OCI-LY1 (cell line): ENCODE measurements around the gene PRLH.

Experiments
- H2AFZ ChIP-seq: fragments of 200-600 bp; sonication (generic), shearing (Covaris generic); 2 replicates; pipeline ENCODE4 v1.6.0; 2014; ENCODE audit warnings: antibody characterized with exemption, mild to moderate bottlenecking, low read length
- H3F3A ChIP-seq: fragments of 200-600 bp; sonication (generic), shearing (Covaris generic); 2 replicates; pipeline ENCODE4 v1.6.0; 2014; ENCODE audit warnings: mild to moderate bottlenecking, antibody characterized with exemption, low read length, moderate library complexity; ENCODE audit not compliant: insufficient read depth
- H3K27ac ChIP-seq: fragments of 200-600 bp; sonication (generic); 2 replicates; pipeline ENCODE4 v1.5.1; 2014; ENCODE audit warnings: low read length, mixed run types, mild to moderate bottlenecking, low read depth; ENCODE audit not compliant: poor library complexity, severe bottlenecking
- H3K27me3 ChIP-seq: fragments of 200-600 bp; sonication (generic); 2 replicates; pipeline ENCODE4 v1.6.0; 2014; ENCODE audit warnings: antibody characterized with exemption, mild to moderate bottlenecking, low read length, moderate library complexity; ENCODE audit not compliant: insufficient read depth
- H3K36me3 ChIP-seq: fragments of 200-600 bp; sonication (generic); 2 replicates; pipeline ENCODE4 v1.6.1; 2014; ENCODE audit warnings: mild to moderate bottlenecking, antibody characterized with exemption, low read length, moderate library complexity, mixed read lengths; ENCODE audit not compliant: insufficient read depth
- H3K4me1 ChIP-seq: fragments of 200-600 bp; sonication (generic); 2 replicates; pipeline ENCODE4 v1.5.1; 2014; ENCODE audit warnings: mild to moderate bottlenecking, low read length, moderate library complexity; ENCODE audit not compliant: insufficient read depth, severe bottlenecking
- H3K4me2 ChIP-seq: fragments of 200-600 bp; sonication (generic), shearing (Covaris generic); 2 replicates; pipeline ENCODE4 v1.6.1; 2014; ENCODE audit warnings: low read length
- H3K4me3 ChIP-seq: fragments of 200-600 bp; sonication (generic); 2 replicates; pipeline ENCODE4 v1.5.1; 2014; ENCODE audit warnings: low read length, low read depth, mild to moderate bottlenecking, mixed read lengths; ENCODE audit not compliant: poor library complexity, severe bottlenecking
- H3K79me2 ChIP-seq: fragments of 200-600 bp; shearing (Covaris generic); 2 replicates; pipeline ENCODE4 v1.6.1; 2016; ENCODE audit warnings: mixed run types, low read length, mixed read lengths; ENCODE audit not compliant: insufficient read depth
- H3K9ac ChIP-seq: fragments of 200-600 bp; sonication (generic), shearing (Covaris generic); 2 replicates; pipeline ENCODE4 v1.6.1; 2014; ENCODE audit warnings: mild to moderate bottlenecking, low read length, mixed read lengths
- H3K9me2 ChIP-seq: fragments of 200-600 bp; sonication (generic), shearing (Covaris generic); 2 replicates; pipeline ENCODE4 v1.6.1; 2014; ENCODE audit warnings: low read depth, mild to moderate bottlenecking, low read length, mixed read lengths
- H3K9me3 ChIP-seq: fragments of 200-600 bp; shearing (Covaris generic); 2 replicates; pipeline ENCODE4 v1.6.1; 2014; ENCODE audit warnings: low read length, mixed read lengths
- H4K20me1 ChIP-seq: fragments of 200-600 bp; sonication (generic), shearing (Covaris generic); 2 replicates; pipeline ENCODE4 v1.6.0; 2016; ENCODE audit warnings: mild to moderate bottlenecking, low read length; ENCODE audit not compliant: insufficient read depth
- EZH2 ChIP-seq: fragments of 200-600 bp; sonication (generic), shearing (Covaris generic); IDR thresholded peaks from 2 replicates; pipeline ENCODE4 v1.8.0; 2017; ENCODE audit warnings: borderline replicate concordance, mixed run types, mild to moderate bottlenecking, antibody characterized with exemption, low read length, moderate library complexity, mixed read lengths
- TF ChIP-seq, protein P1 (sequence below): fragments of 200-600 bp; sonication (generic), shearing (Covaris generic); IDR thresholded peaks from 2 replicates; pipeline ENCODE4 v1.5.1; 2017; ENCODE audit warnings: mild to moderate bottlenecking, antibody characterized with exemption, low read length, moderate library complexity, mixed read lengths

PRLH gene

DNA sequence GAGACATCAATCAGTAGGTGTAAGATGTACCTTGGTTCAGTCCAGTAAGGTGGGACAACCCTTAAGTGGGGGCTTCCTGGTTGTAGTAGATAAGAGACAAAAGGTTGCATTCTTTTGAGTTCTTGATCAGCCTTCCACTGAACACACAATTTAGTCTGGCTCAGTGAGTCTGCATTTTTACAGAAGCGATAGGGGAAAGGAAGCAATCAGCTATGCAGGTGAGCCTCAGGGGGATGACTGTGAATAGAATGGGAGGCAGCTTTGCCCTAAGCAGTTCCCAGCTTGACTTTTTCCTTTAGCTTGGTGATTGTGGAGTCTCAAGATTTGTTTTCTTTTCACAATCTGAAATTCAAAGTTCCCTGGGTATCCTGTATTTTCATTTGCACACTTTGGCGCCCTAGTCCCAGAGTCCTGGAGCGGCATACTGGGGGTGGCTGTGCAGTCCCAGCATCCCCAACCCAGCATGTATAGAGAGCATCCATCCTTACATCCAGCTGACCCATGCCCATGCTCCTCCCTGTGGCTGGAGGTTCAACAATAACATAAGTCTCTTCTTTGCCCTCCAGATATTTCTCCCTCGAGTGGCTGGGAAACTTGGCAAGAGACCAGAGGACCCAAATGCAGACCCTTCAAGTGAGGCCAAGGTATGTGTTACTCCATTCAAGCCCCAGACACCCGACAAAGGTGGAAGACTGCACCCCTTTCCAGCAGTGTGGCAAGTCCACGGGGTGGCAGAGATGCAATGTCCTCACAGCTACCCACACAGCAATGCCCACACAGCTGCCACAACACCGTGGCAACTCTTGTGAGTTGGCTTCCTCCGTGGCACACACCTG, 20.1 kb upstream of the PRLH start:
- Histone ChIP-seq H3K4me3 (no peak overlapping the region), H3K9ac (no peak overlapping the region), H3K9me2 (no peaks in the 10 kb centered on the region), H4K20me1 (no peaks in the 10 kb centered on the region), H3K79me2 (no peaks in the 10 kb centered on the region), H3K9me3 (no peaks in the 10 kb centered on the region), H3F3A (no peaks in the 10 kb centered on the region), H3K27ac (no peak overlapping the region), H2AFZ (no peak overlapping the region), H3K36me3 (no peaks in the 10 kb centered on the region), H3K4me1 (no peaks in the 10 kb centered on the region), H3K4me2 (no peak overlapping the region), H3K27me3 (peaks cover 14% of the 10 kb centered on the region)
- TF ChIP-seq, protein P1, sequence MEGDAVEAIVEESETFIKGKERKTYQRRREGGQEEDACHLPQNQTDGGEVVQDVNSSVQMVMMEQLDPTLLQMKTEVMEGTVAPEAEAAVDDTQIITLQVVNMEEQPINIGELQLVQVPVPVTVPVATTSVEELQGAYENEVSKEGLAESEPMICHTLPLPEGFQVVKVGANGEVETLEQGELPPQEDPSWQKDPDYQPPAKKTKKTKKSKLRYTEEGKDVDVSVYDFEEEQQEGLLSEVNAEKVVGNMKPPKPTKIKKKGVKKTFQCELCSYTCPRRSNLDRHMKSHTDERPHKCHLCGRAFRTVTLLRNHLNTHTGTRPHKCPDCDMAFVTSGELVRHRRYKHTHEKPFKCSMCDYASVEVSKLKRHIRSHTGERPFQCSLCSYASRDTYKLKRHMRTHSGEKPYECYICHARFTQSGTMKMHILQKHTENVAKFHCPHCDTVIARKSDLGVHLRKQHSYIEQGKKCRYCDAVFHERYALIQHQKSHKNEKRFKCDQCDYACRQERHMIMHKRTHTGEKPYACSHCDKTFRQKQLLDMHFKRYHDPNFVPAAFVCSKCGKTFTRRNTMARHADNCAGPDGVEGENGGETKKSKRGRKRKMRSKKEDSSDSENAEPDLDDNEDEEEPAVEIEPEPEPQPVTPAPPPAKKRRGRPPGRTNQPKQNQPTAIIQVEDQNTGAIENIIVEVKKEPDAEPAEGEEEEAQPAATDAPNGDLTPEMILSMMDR, result no peak
- no peak for TF ChIP-seq EZH2

DNA sequence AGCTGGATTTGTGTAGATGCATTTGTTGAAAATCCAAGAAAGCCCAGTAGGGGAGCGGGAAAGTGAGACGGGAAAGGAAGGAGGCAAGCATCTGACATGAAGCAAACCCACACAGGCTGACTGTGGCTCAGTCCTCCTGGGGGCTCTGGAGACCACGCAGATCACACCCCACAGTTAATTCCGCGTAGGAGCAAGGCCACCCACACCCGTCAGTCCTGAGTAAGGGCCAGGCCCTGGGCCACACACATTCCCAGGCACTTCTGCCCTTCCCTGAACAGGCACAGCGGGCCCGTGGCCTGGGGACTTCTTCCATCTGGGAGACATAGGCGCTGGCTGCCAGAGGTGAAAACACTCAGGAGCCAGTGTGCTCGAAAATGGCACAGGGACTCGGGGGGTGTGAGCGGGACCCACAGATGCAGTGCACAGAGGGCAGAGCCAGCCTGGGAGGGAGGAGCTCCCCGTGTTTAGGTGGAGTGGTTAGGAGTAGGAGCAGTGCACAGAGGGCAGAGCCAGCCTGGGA, 19.4 kb upstream of the PRLH start:
- TF ChIP-seq, protein P1, result no peak
- TF ChIP-seq EZH2, result no peak
- Histone ChIP-seq H3K4me1 (no peaks in the 10 kb centered on the region), H3K9ac (no peak overlapping the region), H3K4me3 (no peak overlapping the region), H3K4me2 (no peak overlapping the region), H3K27ac (no peak overlapping the region), H2AFZ (no peak overlapping the region), H4K20me1 (no peaks in the 10 kb centered on the region), H3K9me2 (no peaks in the 10 kb centered on the region), H3F3A (no peaks in the 10 kb centered on the region), H3K36me3 (no peaks in the 10 kb centered on the region), H3K9me3 (no peaks in the 10 kb centered on the region), H3K27me3 (peaks cover 14% of the 10 kb centered on the region), H3K79me2 (no peaks in the 10 kb centered on the region)

DNA sequence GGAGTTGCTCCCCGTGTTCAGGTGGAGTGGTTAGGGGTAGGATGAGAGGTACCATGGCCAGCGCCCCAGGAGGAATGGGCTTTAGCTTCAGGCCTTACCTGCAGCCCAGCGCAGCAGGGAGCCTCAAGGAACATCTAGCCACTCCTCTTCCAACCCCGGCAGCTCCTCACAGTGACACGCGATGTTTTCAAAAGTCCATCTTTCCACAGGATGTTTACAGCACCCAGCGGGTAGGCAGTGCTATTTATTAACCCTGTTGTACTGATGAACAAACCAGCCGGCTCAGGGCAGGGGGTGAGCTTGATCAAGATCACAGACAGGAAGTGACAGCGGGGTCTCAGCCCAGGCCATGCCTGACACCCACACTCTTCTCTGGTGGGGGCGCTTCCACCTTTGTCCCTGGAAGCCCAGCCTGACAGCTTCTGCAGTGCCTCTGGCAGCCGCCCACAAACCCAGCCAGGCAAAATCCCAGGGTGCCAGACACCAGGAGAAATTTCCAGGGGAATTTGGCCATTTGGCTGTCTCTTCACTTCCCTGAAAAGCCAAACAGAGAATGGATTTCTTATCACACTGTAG, 18.4 kb upstream of the PRLH start:
- TF ChIP-seq, protein P1, result no peak
- no peak for TF ChIP-seq EZH2
- Histone ChIP-seq H3K27me3 (peaks cover 14% of the 10 kb centered on the region), H3K4me1 (no peaks in the 10 kb centered on the region), H3K79me2 (no peaks in the 10 kb centered on the region), H2AFZ (no peak overlapping the region), H4K20me1 (no peaks in the 10 kb centered on the region), H3K4me3 (no peak overlapping the region), H3K9me2 (no peaks in the 10 kb centered on the region), H3F3A (no peaks in the 10 kb centered on the region), H3K4me2 (no peak overlapping the region), H3K36me3 (no peaks in the 10 kb centered on the region), H3K9me3 (no peaks in the 10 kb centered on the region), H3K9ac (no peak overlapping the region), H3K27ac (no peak overlapping the region)
